ENCODE data around the gene CCL14.
"Not testable (repeated sequence)": the region's sequence is repeated elsewhere in the genome, so short reads cannot be mapped to it uniquely, and the experiment has no call there.

The CCL14 gene

GRCh38 chr17:35986643-35987042 lies at the start of gene CCL14:
TSS of gene CCL14 (minus strand) at chr17:35986729. CDS start at chr17:35986649, 80 bp downstream.
- DNase-seq (ENCODE audit: low spot score), result no peak

- peak; percentile 20 for DNase-seq (ENCODE audit: low spot score)
Measured at GRCh38 chr17:36036235-36036634, 49.7 kb upstream of the CCL14 start.

DNA sequence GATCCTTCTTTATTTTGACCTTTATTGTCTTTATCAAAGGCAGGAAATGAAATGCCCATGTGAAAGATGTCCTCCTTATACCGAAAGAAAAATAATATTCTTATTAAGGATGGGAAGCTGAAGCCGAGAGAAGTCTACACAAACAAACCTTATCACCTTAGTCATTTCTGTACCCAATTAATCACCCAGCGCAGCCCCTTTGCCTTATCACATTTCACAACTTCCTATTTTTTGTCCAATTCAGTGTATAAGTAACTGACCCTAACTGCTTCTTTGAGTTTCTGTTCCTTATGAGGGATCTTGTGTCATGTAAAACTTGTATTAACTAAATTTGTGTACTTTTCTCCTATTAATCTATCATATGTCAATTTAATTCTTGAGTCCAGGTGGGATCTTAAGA lies 47.6 kb upstream of the CCL14 start:
- DNase-seq (ENCODE audit: low spot score), result no peak

DNA sequence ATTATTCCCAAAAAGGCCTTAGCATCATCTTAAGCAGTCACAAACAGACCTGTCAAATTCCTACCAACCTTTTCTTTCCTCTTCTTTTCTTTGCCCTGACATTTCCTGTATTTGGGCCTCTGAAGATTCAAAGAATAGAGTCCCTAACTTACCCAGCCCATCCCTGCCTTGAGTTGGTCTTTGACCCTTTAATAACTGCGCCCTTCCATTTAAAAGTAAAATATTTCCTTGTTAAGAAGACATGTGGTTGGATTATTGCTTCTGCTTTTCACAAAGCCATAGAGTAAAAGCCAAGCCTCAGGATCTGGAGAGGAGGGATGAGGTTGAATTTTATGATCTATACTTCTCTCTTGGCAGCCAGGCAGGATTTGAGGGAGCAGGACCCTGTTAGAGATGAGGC lies 44.4 kb upstream of the CCL14 start:
- DNase-seq (ENCODE audit: low spot score), result no peak

GRCh38 chr17:36027761-36028160 lies 41.2 kb upstream of the CCL14 start:
- DNase-seq (ENCODE audit: low spot score), result no peak

- no peak for DNase-seq (ENCODE audit: low spot score)
Measured at GRCh38 chr17:36024106-36024869, 37.8 kb upstream of the CCL14 start.

GRCh38 chr17:36019423-36019822 lies 32.9 kb upstream of the CCL14 start:
- DNase-seq (ENCODE audit: low spot score), result no peak

DNA sequence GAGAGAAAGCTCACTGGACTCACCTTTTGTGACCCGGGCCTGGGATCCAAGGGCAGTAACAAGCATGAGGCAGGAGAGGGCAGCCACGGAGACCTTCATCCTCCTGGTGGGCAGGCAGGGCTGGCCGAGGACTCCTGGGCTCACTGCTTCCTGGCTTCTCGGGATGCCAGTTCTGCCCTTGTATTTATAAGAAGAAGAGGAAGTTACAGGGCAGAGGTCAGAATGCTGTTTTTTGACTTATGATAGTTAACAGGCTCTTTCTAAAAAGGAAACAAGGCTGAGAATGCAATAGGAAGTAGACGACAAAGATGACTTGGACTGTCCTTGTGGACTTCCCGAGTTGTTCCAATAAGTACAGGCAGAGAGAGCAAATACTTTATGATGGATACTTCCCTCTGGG lies 31.3 kb upstream of the CCL14 start, which contains the start of gene CCL23:
TSS of gene CCL23 (minus strand) at position 174 of the 400 bp plus-strand sequence. CDS start at position 99, 75 bp downstream.
- DNase-seq (ENCODE audit: low spot score), result no peak

- DNase-seq (ENCODE audit: low spot score), result no peak
Measured at GRCh38 chr17:36016555-36016954, 30.0 kb upstream of the CCL14 start.

- DNase-seq (ENCODE audit: low spot score), result not testable (repeated sequence)
Measured at GRCh38 chr17:36015895-36016294, 29.4 kb upstream of the CCL14 start.

- no peak for DNase-seq (ENCODE audit: low spot score)
Measured at GRCh38 chr17:36014946-36015345, 28.4 kb upstream of the CCL14 start.

DNA sequence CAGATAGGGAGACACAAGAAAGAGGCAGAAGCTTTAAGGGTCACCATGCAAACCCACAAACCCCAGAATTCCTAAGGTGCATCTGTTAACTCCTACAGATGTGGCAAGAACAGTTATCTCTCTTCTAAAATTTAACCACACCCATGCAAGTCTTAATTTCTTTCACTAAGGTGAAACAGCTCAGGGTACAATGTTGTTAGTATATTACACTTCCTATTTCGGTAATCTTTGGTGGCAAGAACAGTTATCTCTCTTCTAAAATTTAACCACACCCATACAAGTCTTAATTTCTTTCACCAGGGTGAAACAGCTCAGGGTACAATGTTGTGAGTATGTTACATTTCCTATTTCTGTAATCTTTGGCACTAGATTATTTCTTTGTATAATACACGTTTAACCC lies 24.7 kb upstream of the CCL14 start:
- DNase-seq (ENCODE audit: low spot score), result no peak

- DNase-seq (ENCODE audit: low spot score), result no peak
Measured at GRCh38 chr17:36008998-36009665, 22.6 kb upstream of the CCL14 start.

- no peak for DNase-seq (ENCODE audit: low spot score)
Measured at GRCh38 chr17:36004594-36005108, 18.1 kb upstream of the CCL14 start.

DNA sequence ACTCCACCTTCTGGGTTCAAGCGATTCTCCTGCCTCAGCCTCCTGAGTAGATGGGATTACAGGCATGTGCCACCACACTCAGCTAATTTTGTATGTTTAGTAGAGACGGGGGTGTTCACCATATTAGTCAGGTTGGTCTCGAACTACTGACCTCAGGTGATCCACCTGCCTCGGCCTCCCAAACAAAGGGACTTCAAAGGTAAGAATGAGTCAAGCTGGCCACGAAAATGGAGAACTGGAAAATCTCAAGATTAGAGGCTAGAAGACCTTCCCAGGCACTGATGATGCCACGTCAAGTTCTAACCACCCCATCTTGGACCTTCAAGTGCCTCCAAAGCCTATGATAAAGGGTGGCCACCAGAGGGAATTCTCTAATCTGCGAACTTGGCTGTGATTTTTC lies 16.1 kb upstream of the CCL14 start:
- no peak for DNase-seq (ENCODE audit: low spot score)

GRCh38 chr17:36001862-36002603 lies 15.5 kb upstream of the CCL14 start:
- peak; percentile 36 for DNase-seq (ENCODE audit: low spot score)

- no peak for DNase-seq (ENCODE audit: low spot score)
Measured at GRCh38 chr17:36001110-36001771, 14.7 kb upstream of the CCL14 start, which contains the start of gene CCL15. TSS of gene CCL15 (minus strand) at chr17:36001553. CDS start at chr17:36001492, 61 bp downstream.

GRCh38 chr17:36000732-36001109 lies 14.2 kb upstream of the CCL14 start:
- DNase-seq (ENCODE audit: low spot score), result no peak

GRCh38 chr17:35998756-35999155 lies 12.2 kb upstream of the CCL14 start:
- no peak for DNase-seq (ENCODE audit: low spot score)

GRCh38 chr17:35998018-35998545 lies 11.6 kb upstream of the CCL14 start:
- DNase-seq (ENCODE audit: low spot score), result no peak

DNA sequence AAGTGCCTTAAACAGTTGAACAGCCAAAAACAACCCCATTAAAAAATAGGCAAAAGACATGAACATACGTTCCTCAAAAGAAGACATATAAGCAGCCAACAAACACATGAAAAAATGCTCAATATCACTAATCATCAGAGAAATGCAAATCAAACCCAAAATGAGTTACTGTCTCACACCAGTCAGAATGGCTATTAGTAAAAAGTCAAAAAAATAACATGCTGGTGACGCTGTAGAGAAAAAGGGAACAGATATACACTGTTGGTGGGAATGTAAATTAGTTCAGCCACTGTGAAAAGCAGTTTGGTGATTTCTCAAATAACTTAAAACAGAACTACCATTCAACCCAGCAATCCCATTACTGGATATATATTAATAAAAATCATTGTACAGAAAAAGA lies 8.8 kb upstream of the CCL14 start:
- not testable (repeated sequence) for DNase-seq (ENCODE audit: low spot score)

- no peak for DNase-seq (ENCODE audit: low spot score)
Measured at GRCh38 chr17:35991075-35991474, 4.5 kb upstream of the CCL14 start.

Data from kidney tubule cell (primary cell).